Measurements from ENCODE around the gene GSPT2. TPM values are rescaled to one million over a fixed set of nuclear protein-coding genes. Genes with fewer than 3 reads are reported as not detected.
"Not testable (repeated sequence)": the region's sequence is repeated elsewhere in the genome, so short reads cannot be mapped to it uniquely, and the experiment has no call there.

GSPT2 gene
- 1 to 10 TPM; 8.8 to 9.0 TPM for total RNA-seq

- H3K4me1 Mint-ChIP-seq (ENCODE audit: low read depth): peaks cover 18% of the 10 kb centered on the region
- ChIA-PET POLR2A (interaction anchor here (0.6 kb wide), 1 partner anchor 85 kb away, joined by 3 read pairs; no protein-coding TSS in a partner anchor), CTCF (interaction anchor here (1.0 kb wide), 1 partner anchor 59 kb away, joined by 3 read pairs; no protein-coding TSS in a partner anchor)
- H3K4me3 Mint-ChIP-seq: peak within 1 kb of the TSS; percentile 76
- DNase-seq: peak; percentile 82
- peaks cover 26% of the 10 kb centered on the region for H3K36me3 Mint-ChIP-seq
- H3K27ac Mint-ChIP-seq: peak within 1 kb of the TSS; percentile 33
- intact Hi-C loops (cut with micrococcal nuclease): loop anchor here (1.0 kb wide), 1 partner anchor 60 kb away; no protein-coding TSS in a partner anchor
- H3K9me3 Mint-ChIP-seq: peaks cover 30% of the 10 kb centered on the region
- no peaks in the 10 kb centered on the region for H3K27me3 Mint-ChIP-seq
Observed at GRCh38 chrX:51743179-51743957, at the start of gene GSPT2. Gene GSPT2, plus strand, starts transcription at chrX:51743442. Its CDS starts 185 bp downstream, at chrX:51743627.

GRCh38 chrX:51694254-51694653, 49.0 kb upstream of the GSPT2 start:
- H3K27ac Mint-ChIP-seq: no peak overlapping the region
- peaks cover 8% of the 10 kb centered on the region for H3K27me3 Mint-ChIP-seq
- intact Hi-C loops (cut with micrococcal nuclease): no loop called here
- CTCF ChIA-PET: no interaction called here
- no peak for DNase-seq
- H3K36me3 Mint-ChIP-seq: no peaks in the 10 kb centered on the region
- H3K9me3 Mint-ChIP-seq: no peaks in the 10 kb centered on the region
- H3K4me1 Mint-ChIP-seq (ENCODE audit: low read depth): no peaks in the 10 kb centered on the region
- POLR2A ChIA-PET: no interaction called here
- H3K4me3 Mint-ChIP-seq: no peak overlapping the region

- H3K4me1 Mint-ChIP-seq (ENCODE audit: low read depth): no peaks in the 10 kb centered on the region
Observed at GRCh38 chrX:51697397-51697796, 45.8 kb upstream of the GSPT2 start.

GRCh38 chrX:51710277-51711164, 32.7 kb upstream of the GSPT2 start, which contains the start of gene CENPVL1:
Gene CENPVL1, plus strand, starts transcription at chrX:51710512. Its CDS starts 0 bp downstream, at chrX:51710512.
- H3K4me1 Mint-ChIP-seq (ENCODE audit: low read depth); CTCF ChIA-PET; POLR2A ChIA-PET; H3K36me3 Mint-ChIP-seq; H3K27me3 Mint-ChIP-seq; DNase-seq; H3K27ac Mint-ChIP-seq; H3K9me3 Mint-ChIP-seq; H3K4me3 Mint-ChIP-seq; intact Hi-C loops (cut with micrococcal nuclease): not testable (repeated sequence)

More at GRCh38 chrX:51697397-51697796, 45.8 kb upstream of the GSPT2 start:
- POLR2A ChIA-PET: no interaction called here
- Mint-ChIP-seq H3K27ac (no peak overlapping the region), H3K4me3 (no peak overlapping the region), H3K36me3 (no peaks in the 10 kb centered on the region), H3K27me3 (peaks cover 15% of the 10 kb centered on the region), H3K9me3 (no peaks in the 10 kb centered on the region)
- DNase-seq: no peak
- CTCF ChIA-PET: no interaction called here
- intact Hi-C loops (cut with micrococcal nuclease): no loop called here

GRCh38 chrX:51712943-51713647, 30.1 kb upstream of the GSPT2 start:
- H3K27ac Mint-ChIP-seq; H3K36me3 Mint-ChIP-seq; H3K9me3 Mint-ChIP-seq; H3K4me1 Mint-ChIP-seq (ENCODE audit: low read depth); intact Hi-C loops (cut with micrococcal nuclease); H3K27me3 Mint-ChIP-seq; DNase-seq; CTCF ChIA-PET; H3K4me3 Mint-ChIP-seq; POLR2A ChIA-PET: not testable (repeated sequence)

- ChIA-PET POLR2A (no interaction called here), CTCF (no interaction called here)
- intact Hi-C loops (cut with micrococcal nuclease): no loop called here
- Mint-ChIP-seq H3K4me3 (no peak overlapping the region), H3K4me1 (ENCODE audit: low read depth) (no peaks in the 10 kb centered on the region), H3K9me3 (no peaks in the 10 kb centered on the region), H3K36me3 (no peaks in the 10 kb centered on the region), H3K27ac (no peak overlapping the region), H3K27me3 (peaks cover under 1% of the 10 kb centered on the region)
- no peak for DNase-seq
Observed at GRCh38 chrX:51728202-51728601, 15.0 kb upstream of the GSPT2 start.

GRCh38 chrX:51737091-51737490, 6.2 kb upstream of the GSPT2 start:
- Mint-ChIP-seq H3K27ac (no peak overlapping the region), H3K9me3 (no peaks in the 10 kb centered on the region), H3K27me3 (peaks cover 13% of the 10 kb centered on the region), H3K36me3 (no peaks in the 10 kb centered on the region), H3K4me3 (no peak overlapping the region), H3K4me1 (ENCODE audit: low read depth) (no peaks in the 10 kb centered on the region)
- no peak for DNase-seq
- POLR2A ChIA-PET: no interaction called here
- CTCF ChIA-PET: no interaction called here
- intact Hi-C loops (cut with micrococcal nuclease): no loop called here

- H3K27me3 Mint-ChIP-seq: peaks cover 1% of the 10 kb centered on the region
- H3K4me1 Mint-ChIP-seq (ENCODE audit: low read depth): peaks cover 18% of the 10 kb centered on the region
- ChIA-PET POLR2A (no interaction called here), CTCF (no interaction called here)
- no peak overlapping the region for H3K27ac Mint-ChIP-seq
- peaks cover 26% of the 10 kb centered on the region for H3K9me3 Mint-ChIP-seq
- no peak for DNase-seq
- intact Hi-C loops (cut with micrococcal nuclease): no loop called here
- H3K36me3 Mint-ChIP-seq: peaks cover 26% of the 10 kb centered on the region
- H3K4me3 Mint-ChIP-seq: no peak overlapping the region
Observed at GRCh38 chrX:51742586-51742985, 656 bp upstream of the GSPT2 start.

GRCh38 chrX:51747671-51748070, 4.4 kb downstream of the GSPT2 start:
- DNase-seq: no peak
- Mint-ChIP-seq H3K4me3 (no peak overlapping the region), H3K4me1 (ENCODE audit: low read depth) (peaks cover 17% of the 10 kb centered on the region), H3K27ac (no peak overlapping the region), H3K9me3 (peaks cover 48% of the 10 kb centered on the region), H3K27me3 (no peaks in the 10 kb centered on the region), H3K36me3 (peaks cover 26% of the 10 kb centered on the region)
- intact Hi-C loops (cut with micrococcal nuclease): no loop called here
- ChIA-PET CTCF (no interaction called here), POLR2A (no interaction called here)

- H3K27ac Mint-ChIP-seq: no peak overlapping the region
- ChIA-PET POLR2A (no interaction called here), CTCF (no interaction called here)
- intact Hi-C loops (cut with micrococcal nuclease): no loop called here
- H3K9me3 Mint-ChIP-seq: no peaks in the 10 kb centered on the region
- H3K36me3 Mint-ChIP-seq: no peaks in the 10 kb centered on the region
- no peaks in the 10 kb centered on the region for H3K27me3 Mint-ChIP-seq
- H3K4me1 Mint-ChIP-seq (ENCODE audit: low read depth): no peaks in the 10 kb centered on the region
- H3K4me3 Mint-ChIP-seq: no peak overlapping the region
- no peak for DNase-seq
Observed at GRCh38 chrX:51759055-51759839, 16.0 kb downstream of the GSPT2 start.

- no peaks in the 10 kb centered on the region for H3K9me3 Mint-ChIP-seq
- CTCF ChIA-PET: no interaction called here
- intact Hi-C loops (cut with micrococcal nuclease): no loop called here
- POLR2A ChIA-PET: no interaction called here
- no peak for DNase-seq
- H3K4me3 Mint-ChIP-seq: no peak overlapping the region
- H3K27ac Mint-ChIP-seq: no peak overlapping the region
- H3K36me3 Mint-ChIP-seq: no peaks in the 10 kb centered on the region
- H3K27me3 Mint-ChIP-seq: no peaks in the 10 kb centered on the region
- H3K4me1 Mint-ChIP-seq (ENCODE audit: low read depth): no peaks in the 10 kb centered on the region
Observed at GRCh38 chrX:51760657-51761056, 17.4 kb downstream of the GSPT2 start.
